ENCODE results near the gene TNFAIP2. TPM values are rescaled to one million over a fixed set of nuclear protein-coding genes. Genes with fewer than 3 reads are reported as not detected.

Gene TNFAIP2
- total RNA-seq, 1 experiment from 2014 or later = 87.3 TPM

- H3K27me3 ChIP-seq (ENCODE audit: low read length) = no peaks in the 10 kb centered on the region
- peaks cover 3% of the 10 kb centered on the region for H3F3A ChIP-seq (ENCODE audit: low read length, unreplicated experiment)
- H3K4me3 ChIP-seq (ENCODE audit: low read length) = peak overlapping the region; percentile 32; the same call in 1 of the 2 replicates
- H3K27ac ChIP-seq (ENCODE audit: low read length) = peak overlapping the region; percentile 73
- H3K79me2 ChIP-seq (ENCODE audit: low read length) = peaks cover 39% of the 10 kb centered on the region
- DNase-seq (peak; percentile 81), ATAC-seq (peak; percentile 41)
- 0 out of 2 replicates have a peak, but pooled peaks cover 6% of the 10 kb centered on the region for H4K20me1 ChIP-seq (ENCODE audit: low read length)
- POLR2A ChIA-PET (ENCODE audit: unreplicated experiment) = no interaction called here
- TF ChIP-seq EZH2 (IDR thresholded peaks at IDR 0.05; ENCODE audit: low read length, unreplicated experiment) (no peak), EZH2phosphoT487 (IDR thresholded peaks at IDR 0.05; ENCODE audit: borderline replicate concordance, low read length) (no peak)
- TF ChIP-seq, protein P1, sequence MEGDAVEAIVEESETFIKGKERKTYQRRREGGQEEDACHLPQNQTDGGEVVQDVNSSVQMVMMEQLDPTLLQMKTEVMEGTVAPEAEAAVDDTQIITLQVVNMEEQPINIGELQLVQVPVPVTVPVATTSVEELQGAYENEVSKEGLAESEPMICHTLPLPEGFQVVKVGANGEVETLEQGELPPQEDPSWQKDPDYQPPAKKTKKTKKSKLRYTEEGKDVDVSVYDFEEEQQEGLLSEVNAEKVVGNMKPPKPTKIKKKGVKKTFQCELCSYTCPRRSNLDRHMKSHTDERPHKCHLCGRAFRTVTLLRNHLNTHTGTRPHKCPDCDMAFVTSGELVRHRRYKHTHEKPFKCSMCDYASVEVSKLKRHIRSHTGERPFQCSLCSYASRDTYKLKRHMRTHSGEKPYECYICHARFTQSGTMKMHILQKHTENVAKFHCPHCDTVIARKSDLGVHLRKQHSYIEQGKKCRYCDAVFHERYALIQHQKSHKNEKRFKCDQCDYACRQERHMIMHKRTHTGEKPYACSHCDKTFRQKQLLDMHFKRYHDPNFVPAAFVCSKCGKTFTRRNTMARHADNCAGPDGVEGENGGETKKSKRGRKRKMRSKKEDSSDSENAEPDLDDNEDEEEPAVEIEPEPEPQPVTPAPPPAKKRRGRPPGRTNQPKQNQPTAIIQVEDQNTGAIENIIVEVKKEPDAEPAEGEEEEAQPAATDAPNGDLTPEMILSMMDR (conservative IDR thresholded peaks at IDR 0.05; ENCODE audit: low read depth, low read length) = no peak
- peaks cover 60% of the 10 kb centered on the region for H3K4me1 ChIP-seq (ENCODE audit: insufficient read depth, low read length)
- peak overlapping the region; percentile 16; the same call in 1 of the 2 replicates for H3K9ac ChIP-seq (ENCODE audit: low read length)
- peak overlapping the region; percentile 73 for H3K4me2 ChIP-seq (ENCODE audit: low read length)
- CTCF ChIA-PET = interaction anchor here (0.7 kb wide), 1 partner anchor 23 kb away, joined by 3 read pairs; no protein-coding TSS in a partner anchor
- H2AFZ ChIP-seq (ENCODE audit: low read length) = no peak overlapping the region
- intact Hi-C loops (cut with micrococcal nuclease) = loop anchor here (5.0 kb wide), 1 partner anchor 164 kb away; no protein-coding TSS in a partner anchor
- no peaks in the 10 kb centered on the region for H3K9me3 ChIP-seq (ENCODE audit: low read length)
- no TSS peak for BruUV-seq (replicated peaks)
- H3K36me3 ChIP-seq (ENCODE audit: low read depth, low read length) = peaks cover 15% of the 10 kb centered on the region
- H3K9me2 ChIP-seq (replicated peaks; ENCODE audit: low read length) = no peaks in the 10 kb centered on the region
Measured at GRCh38 chr14:103128631-103129300, 5.5 kb downstream of the TNFAIP2 start.

GRCh38 chr14:103129301-103130016 is 6.2 kb downstream of the TNFAIP2 start:
- no peak overlapping the region for H3K9ac ChIP-seq (ENCODE audit: low read length)
- peak overlapping the region; percentile 73 for H3K27ac ChIP-seq (ENCODE audit: low read length)
- peaks cover 32% of the 10 kb centered on the region for H3K79me2 ChIP-seq (ENCODE audit: low read length)
- TF ChIP-seq, protein P1 (conservative IDR thresholded peaks at IDR 0.05; ENCODE audit: low read depth, low read length) = no peak
- TF ChIP-seq EZH2 (IDR thresholded peaks at IDR 0.05; ENCODE audit: low read length, unreplicated experiment) (no peak), EZH2phosphoT487 (IDR thresholded peaks at IDR 0.05; ENCODE audit: borderline replicate concordance, low read length) (no peak)
- H3K9me2 ChIP-seq (replicated peaks; ENCODE audit: low read length) = no peaks in the 10 kb centered on the region
- H4K20me1 ChIP-seq (ENCODE audit: low read length) = 0 out of 2 replicates have a peak, but pooled peaks cover 6% of the 10 kb centered on the region
- peak overlapping the region; percentile 32; the same call in 1 of the 2 replicates for H3K4me3 ChIP-seq (ENCODE audit: low read length)
- peaks cover 54% of the 10 kb centered on the region for H3K4me1 ChIP-seq (ENCODE audit: insufficient read depth, low read length)
- H3K4me2 ChIP-seq (ENCODE audit: low read length) = peak overlapping the region; percentile 73
- intact Hi-C loops (cut with micrococcal nuclease) = loop anchor here (5.0 kb wide), 1 partner anchor 163 kb away; no protein-coding TSS in a partner anchor
- DNase-seq (peak; percentile 81), ATAC-seq (peak; percentile 27)
- no TSS peak for BruUV-seq (replicated peaks)
- no peaks in the 10 kb centered on the region for H3K9me3 ChIP-seq (ENCODE audit: low read length)
- ChIA-PET CTCF (interaction anchor here (0.7 kb wide), 1 partner anchor 24 kb away, joined by 3 read pairs; no protein-coding TSS in a partner anchor), POLR2A (ENCODE audit: unreplicated experiment) (interaction anchor here (0.5 kb wide), 1 partner anchor 206 kb away, joined by 9 read pairs; no protein-coding TSS in a partner anchor)
- H3F3A ChIP-seq (ENCODE audit: low read length, unreplicated experiment) = peaks cover 3% of the 10 kb centered on the region
- H3K36me3 ChIP-seq (ENCODE audit: low read depth, low read length) = peaks cover 19% of the 10 kb centered on the region
- H3K27me3 ChIP-seq (ENCODE audit: low read length) = no peaks in the 10 kb centered on the region
- no peak overlapping the region for H2AFZ ChIP-seq (ENCODE audit: low read length)

Measured in PC-3 (cell line).